NB4 (cell line): Measurements from ENCODE around the gene GNAT2.

ENCODE experiments used
- CTCF ChIP-seq: IDR thresholded peaks from one replicate; pipeline ENCODE4 v1.5.1; 2012; ENCODE audit warnings: low read depth, low read length
- MYC ChIP-seq: IDR thresholded peaks from 2 replicates; pipeline ENCODE4 v1.6.1; 2011; ENCODE audit warnings: low read depth, low read length

GRCh38 chr1:109579491-109579890 is 39.9 kb downstream of the GNAT2 start:
- TF ChIP-seq CTCF (no peak), MYC (no peak)
